ENCODE measurements around the gene ATG16L2.
"Not testable (repeated sequence)": the region's sequence is repeated elsewhere in the genome, so short reads cannot be mapped to it uniquely, and the experiment has no call there.

Gene ATG16L2

GRCh38 chr11:72780296-72781062, 33.7 kb upstream of the ATG16L2 start:
- DNase-seq, result no peak

- DNase-seq, result no peak
These were observed 33.2 kb upstream of the ATG16L2 start for GRCh38 chr11:72781063-72781312.

GRCh38 chr11:72781313-72782080, 32.7 kb upstream of the ATG16L2 start:
- DNase-seq, result peak in 2 of 14 donors; percentile 33 to 81

GRCh38 chr11:72782081-72782920, 31.9 kb upstream of the ATG16L2 start:
- DNase-seq, result peak in 1 of 14 donors; percentile 87

- no peak for DNase-seq
These were observed 30.9 kb upstream of the ATG16L2 start for GRCh38 chr11:72783144-72783905.

- DNase-seq, result no peak
These were observed 29.5 kb upstream of the ATG16L2 start for GRCh38 chr11:72784662-72785061.

- DNase-seq, result no peak
These were observed 27.7 kb upstream of the ATG16L2 start for GRCh38 chr11:72786305-72787215.

- DNase-seq, result no peak
These were observed 26.8 kb upstream of the ATG16L2 start for GRCh38 chr11:72787216-72788104.

- DNase-seq, result no peak
These were observed 26.0 kb upstream of the ATG16L2 start for GRCh38 chr11:72788241-72788640.

GRCh38 chr11:72789493-72790131, 24.6 kb upstream of the ATG16L2 start:
- no peak for DNase-seq

GRCh38 chr11:72791228-72791627, 23.0 kb upstream of the ATG16L2 start:
- not testable (repeated sequence) for DNase-seq

- DNase-seq, result peak in 1 of 14 donors; percentile 26
These were observed 21.7 kb upstream of the ATG16L2 start for GRCh38 chr11:72792437-72793021.

GRCh38 chr11:72793076-72793424, 21.2 kb upstream of the ATG16L2 start:
- DNase-seq, result peak in 1 of 14 donors; percentile 24

- peak; percentile 86 to 100 (median 99) for DNase-seq
These were observed 20.5 kb upstream of the ATG16L2 start, which contains the start of gene STARD10 for GRCh38 chr11:72793425-72794367. TSS of gene STARD10 (minus strand) at chr11:72794047. CDS start at chr11:72781181, 12,866 bp downstream.

GRCh38 chr11:72798361-72798760, 15.8 kb upstream of the ATG16L2 start:
- DNase-seq, result no peak

GRCh38 chr11:72799441-72799840, 14.8 kb upstream of the ATG16L2 start:
- no peak for DNase-seq

- no peak for DNase-seq
These were observed 11.4 kb upstream of the ATG16L2 start for GRCh38 chr11:72802822-72803221.

- no peak for DNase-seq
These were observed 9.0 kb upstream of the ATG16L2 start for GRCh38 chr11:72805216-72805615.
